G401 (cell line): ENCODE data around the gene CTBP1. TPM values are rescaled to one million over a fixed set of nuclear protein-coding genes. Genes with fewer than 3 reads are reported as not detected.
"Not testable (repeated sequence)": the region's sequence is repeated elsewhere in the genome, so short reads cannot be mapped to it uniquely, and the experiment has no call there.

Experiments
- DNase-seq: peaks from one replicate; pipeline ENCODE4 v3.0.0-alpha.2; 2015; ENCODE audit warnings: low spot score
- in situ Hi-C: cut with HindIII; loops from 2 replicates; pipeline ENCODE4 v1.10.0; 2016; ENCODE audit warnings: low sequenced_read_pairs, mixed read lengths
- total RNA-seq: library from RNA; depleted of rRNA; stranded (reverse); fragments of >200 nt; shearing (Covaris generic); gene quantifications from 2 replicates; pipeline ENCODE4 v1.2.3, GENCODE V29; 2014

CTBP1 gene
- total RNA-seq, 1 experiment from 2014 or later: 287 TPM

DNA sequence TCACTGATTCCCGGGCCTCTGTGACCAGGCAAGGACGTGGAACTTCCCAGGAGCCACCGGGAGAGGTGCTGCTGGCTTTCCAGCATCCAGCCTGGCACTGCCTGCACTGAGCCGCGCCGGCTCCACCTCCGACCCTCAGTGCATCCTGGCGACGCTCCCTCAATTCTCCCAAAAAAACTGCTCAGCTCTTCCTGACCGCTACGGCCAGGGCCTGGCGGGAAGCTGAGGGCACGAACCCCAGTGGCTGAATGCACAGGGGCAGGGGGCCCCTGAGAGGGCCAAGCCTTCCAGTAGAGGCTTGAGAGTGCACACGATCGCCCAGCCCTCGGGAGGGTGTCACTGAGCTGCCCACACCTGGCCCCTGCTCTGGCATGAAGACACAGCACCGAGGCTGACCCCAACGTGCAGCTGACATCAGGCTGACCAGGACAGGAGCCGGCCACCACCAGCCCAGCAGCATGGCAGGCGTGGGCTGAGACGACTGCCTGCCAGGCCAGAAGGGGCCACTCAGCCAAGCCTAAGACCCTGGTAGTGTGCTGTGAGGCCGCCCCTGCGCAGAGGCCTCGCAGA is 6.9 kb downstream of the CTBP1 start:
- in situ Hi-C loops: loop anchor here (5.0 kb wide), 1 partner anchor 70 kb away; the partner anchor contains the start of gene SPON2
- peak; percentile 64 for DNase-seq

DNA sequence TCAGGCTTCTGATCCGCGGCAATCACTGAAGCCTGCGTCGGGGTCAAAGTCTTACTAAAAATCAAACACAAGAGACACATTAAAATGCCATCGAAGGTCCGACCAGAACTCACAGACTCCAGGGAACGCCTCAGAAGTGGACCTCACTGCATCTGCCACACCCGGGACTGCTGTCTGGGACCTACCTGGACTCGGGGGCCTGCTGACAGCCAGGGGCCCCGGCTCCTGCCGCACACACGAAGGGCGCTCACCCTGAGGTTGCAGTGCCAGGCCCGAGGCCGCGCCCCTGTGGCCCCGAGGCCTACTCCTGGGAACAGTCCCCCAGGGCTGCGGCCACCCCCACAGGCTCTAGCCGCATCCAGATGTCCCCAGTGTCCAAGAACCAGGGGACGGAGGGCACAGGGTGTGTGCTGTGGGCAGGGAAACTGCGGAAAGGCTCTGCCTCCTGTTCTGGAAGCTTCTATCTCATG is 7.4 kb downstream of the CTBP1 start:
- in situ Hi-C loops: loop anchor here (5.0 kb wide), 1 partner anchor 69 kb away; the partner anchor contains the start of gene SPON2

DNA sequence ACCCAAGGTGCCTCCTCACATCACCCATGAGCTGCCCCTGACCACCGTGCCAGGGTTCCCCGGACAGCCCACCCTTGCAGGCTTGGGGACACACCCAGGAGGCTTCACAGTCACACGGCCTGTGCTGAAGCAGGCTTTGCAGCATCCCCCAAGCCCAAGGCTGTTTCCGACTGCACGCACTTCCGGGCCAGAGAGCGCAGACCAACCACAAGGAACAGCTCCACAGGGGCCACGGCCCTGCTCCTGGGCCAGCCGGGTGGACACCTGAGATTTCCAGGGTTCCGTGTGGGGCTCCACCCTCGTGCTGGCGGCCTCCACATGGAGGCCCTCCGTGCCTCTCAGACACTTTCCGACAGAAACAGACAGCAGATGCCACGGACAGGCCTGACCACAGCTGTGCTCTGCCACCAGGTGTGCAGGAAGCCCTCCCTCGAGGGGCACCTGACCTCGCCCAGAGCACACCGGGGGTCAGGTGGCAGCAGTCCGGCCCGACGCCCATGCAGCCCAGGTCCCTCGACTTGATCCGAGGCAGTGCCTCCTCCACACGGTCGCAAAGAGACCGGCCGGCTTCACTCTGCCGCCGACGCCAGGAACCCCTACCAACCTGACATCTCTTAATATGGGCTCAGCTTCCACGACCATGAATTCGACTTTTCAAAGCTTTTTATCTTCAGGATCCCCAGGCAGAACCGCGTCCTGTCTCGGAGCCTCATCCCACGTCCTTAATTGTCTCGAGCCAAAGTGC is 8.0 kb downstream of the CTBP1 start:
- no peak for DNase-seq
- in situ Hi-C loops: loop anchor here (5.0 kb wide), 1 partner anchor 69 kb away; the partner anchor contains the start of gene SPON2

More for the DNA sequence above, 7.4 kb downstream of the CTBP1 start:
- DNase-seq: no peak

DNA sequence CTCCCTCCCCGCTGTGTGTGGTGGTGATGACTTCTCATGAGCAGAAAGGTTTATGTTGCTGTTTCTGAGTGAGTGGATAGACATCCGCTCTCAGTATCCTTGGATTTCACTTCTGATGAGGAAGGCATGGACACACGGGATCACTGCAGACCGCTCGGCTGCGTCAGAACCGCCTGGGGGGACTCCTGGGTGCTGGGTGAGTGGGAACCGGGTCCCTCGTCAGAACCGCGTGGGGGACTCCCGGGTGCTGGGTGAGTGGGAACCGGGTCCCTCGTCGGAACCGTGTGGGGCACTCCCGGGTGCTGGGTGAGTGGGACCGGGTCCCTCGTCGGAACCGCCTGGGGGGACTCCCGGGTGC is 9.0 kb downstream of the CTBP1 start:
- in situ Hi-C loops: loop anchor here (5.0 kb wide), 1 partner anchor 68 kb away; the partner anchor contains the start of gene SPON2
- no peak for DNase-seq

DNA sequence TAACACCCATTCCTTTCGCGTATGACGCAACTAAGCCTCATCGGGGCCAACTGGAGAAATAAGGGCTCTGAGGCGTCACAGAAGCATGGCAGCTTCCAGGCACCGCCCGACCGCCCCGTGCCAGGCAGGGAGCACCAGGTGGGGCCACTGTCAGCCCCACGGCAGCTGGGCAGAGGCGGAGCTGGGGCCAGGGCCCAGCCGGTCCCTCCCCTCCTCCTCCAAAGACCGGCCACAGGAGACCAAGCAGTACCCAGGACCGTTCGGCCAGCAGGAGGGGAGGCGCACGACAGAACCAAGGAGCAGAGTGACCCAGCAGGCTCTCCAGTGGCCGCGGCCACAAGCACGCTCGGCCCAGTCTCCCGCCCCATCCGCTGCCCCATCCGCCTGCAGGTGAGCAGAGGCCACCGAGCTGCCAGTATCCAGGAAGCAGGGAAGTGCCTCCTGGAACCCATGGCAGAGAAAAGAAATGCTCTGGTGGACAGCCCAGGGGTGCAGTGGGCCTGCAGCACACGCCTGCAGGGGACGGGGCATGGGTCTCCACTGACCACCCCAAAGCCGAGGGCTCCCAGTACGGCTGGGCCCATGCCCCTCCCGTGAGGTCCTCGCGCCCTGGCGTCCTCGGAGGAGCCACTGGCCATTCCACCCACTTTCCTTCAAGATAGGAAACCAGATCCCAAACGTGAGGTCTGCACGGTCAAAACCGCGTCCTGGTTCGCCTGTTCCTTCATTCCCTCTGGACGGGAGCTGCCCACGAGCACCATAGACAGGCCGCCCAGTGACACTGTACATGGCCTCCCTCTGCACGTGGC is 9.6 kb downstream of the CTBP1 start:
- in situ Hi-C loops: no loop called here
- peak; percentile 25 for DNase-seq

DNA sequence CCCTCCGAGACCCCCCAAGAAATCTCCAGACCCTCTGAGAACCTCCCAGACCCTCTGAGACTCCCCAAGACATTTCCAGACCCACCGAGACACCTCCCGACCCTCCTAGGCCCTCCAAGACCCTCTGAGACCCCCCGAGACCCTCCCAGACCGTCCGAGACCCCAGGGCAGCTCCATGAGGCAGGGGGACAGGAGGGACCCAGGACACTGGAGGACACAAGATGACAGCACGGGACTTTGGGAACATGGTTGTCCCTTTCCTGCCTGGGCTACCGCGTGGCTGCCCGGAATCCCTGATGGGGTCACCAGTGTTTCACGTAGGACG is 10.3 kb downstream of the CTBP1 start:
- no peak for DNase-seq
- in situ Hi-C loops: no loop called here

DNA sequence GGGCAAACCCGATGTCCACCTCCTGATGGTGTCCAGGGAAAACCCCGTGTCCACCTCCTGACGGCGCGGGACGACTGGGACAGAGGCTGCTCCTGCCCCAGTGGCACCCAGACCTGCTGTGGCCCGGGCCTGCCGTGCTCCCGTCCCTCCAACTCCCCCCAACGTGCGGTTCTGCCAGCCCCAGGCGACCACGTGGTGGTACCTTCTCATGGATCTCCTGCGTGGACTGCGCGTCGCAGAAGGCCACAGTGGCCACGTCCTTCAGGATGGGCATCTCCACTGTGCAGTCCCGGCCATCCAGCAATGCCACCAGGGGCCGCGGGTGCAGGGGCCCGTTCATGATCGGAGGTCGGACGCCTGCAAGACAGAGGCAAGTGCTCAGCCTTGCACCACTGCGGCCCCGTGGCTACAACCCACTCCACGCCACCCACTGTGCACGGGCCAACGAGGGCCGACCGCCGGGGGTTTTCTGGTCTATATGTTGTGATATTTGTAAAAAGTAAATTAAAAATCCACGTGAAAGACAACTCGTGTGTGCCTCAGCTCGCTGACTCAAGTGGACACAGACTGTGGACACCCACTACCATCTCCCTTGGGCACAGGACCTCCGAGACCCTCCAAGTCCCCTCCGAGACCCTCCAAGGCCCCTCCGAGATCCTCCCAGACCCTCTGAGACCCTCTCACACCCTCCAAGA is 10.8 kb downstream of the CTBP1 start:
- DNase-seq: no peak
- in situ Hi-C loops: no loop called here

DNA sequence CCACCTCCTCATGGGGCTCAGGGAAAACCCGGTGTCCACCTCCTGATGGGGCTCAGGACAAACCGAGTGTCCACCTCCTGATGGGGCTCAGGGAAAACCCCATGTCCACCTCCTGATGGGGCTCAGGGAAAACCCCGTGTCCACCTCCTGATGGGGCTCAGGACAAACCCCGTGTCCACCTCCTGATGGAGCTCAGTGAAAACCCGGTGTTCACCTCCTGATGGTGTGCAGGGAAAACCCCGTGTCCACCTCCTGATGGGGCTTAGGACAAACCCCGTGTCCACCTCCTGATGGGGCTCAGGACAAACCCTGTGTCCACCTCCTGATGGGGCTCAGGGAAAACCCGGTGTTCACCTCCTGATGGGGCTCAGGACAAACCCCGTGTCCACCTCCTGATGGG is 11.7 kb downstream of the CTBP1 start:
- DNase-seq, in situ Hi-C loops: not testable (repeated sequence)

DNA sequence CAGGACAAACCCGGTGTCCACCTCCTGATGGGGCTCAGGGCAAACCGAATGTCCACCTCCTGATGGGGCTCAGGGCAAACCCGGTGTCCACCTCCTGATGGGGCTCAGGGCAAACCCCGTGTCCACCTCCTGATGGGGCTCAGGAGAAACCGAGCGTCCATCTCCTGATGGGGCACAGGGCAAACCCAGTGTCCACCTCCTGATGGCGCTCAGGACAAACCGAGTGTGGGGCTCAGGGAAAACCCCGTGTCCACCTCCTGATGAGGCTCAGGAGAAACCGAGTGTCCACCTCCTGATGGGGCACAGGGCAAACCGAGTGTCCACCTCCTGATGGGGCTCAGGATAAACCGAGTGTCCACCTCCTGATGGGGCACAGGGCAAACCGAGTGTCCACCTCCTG is 12.1 kb downstream of the CTBP1 start:
- in situ Hi-C loops, DNase-seq: not testable (repeated sequence)

DNA sequence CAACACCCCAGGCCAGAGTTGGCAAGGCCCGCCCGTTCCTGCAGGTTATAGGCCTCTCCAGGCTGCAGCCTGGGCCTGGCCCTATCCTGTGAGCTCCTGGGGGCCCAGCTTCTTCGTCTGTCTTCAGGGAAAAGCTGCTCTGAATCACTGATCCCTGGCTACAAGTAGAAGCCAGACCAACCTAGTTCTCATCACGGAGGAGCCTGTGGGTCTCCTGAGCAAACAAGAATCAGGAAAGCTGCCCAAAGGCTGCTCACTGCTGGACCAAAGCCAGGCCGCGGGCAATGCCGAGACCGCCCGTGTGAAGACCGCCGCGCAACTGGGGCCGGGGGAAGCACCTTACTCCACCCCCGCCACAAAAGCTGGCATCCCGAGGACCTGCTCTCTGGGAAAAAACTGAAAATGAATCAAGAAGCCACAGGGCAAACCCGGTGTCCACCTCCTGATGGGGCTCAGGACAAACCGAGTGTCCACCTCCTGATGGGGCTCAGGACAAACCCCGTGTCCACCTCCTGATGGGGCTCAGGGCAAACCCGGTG is 12.8 kb downstream of the CTBP1 start:
- peak; percentile 54 for DNase-seq
- in situ Hi-C loops: no loop called here

DNA sequence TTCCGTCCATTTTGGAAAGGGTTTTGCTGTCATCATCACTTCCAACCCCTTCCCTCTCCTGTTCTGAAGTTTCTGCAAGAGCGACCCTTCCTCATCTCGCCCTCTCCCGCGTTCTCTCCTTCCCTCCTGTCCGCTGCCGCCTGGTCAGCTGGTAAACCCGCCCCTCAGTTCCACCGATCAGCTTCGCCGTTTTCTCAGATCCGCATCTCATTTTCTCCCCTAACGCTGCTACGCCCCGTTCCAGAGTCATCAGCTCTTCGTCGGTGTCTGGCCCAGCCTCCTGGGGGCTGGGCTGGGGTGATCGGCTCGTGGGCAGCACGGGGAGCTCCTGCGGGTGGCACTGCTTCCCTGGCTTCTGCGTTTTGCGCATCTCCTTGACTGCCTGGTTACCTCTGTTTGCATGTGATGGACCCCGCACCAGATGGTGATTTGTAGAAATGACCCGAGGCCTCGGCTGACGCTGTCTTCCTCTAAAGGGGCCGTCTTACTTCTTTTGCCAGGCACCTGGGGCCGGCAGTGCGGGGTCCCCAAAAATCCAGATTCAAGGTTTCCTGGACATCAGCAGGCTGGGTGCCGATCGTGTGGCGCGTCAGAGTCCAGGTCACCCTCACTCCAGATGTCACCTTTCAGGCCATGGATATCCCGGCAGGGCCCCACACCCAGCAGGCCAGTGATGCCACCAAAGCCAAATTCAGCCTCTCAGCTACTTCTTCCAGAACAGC is 13.4 kb downstream of the CTBP1 start:
- in situ Hi-C loops: no loop called here
- no peak for DNase-seq

DNA sequence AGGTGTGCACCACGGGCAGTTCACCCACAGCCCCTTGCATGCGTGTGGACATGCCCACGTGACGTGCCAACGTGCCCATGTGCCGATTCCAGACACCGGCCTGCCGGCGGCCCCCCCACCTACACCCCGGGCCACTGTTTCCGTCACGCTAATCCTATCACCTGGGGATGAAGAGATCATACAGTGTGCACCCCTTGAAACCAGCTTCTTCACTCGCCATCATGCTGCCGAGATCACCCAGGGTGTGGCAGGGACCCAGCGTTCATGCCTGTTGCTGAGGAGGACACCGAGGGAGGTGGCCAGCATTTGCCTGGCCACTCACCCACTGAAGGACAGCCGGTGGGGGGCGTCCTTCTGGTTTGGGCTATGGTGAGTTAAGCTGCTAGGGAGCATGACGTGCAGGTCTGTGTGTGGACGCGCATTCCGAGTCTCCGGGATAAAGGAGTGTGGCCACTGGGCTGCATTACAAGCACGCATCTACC is 14.1 kb downstream of the CTBP1 start:
- DNase-seq: no peak
- in situ Hi-C loops: no loop called here

DNA sequence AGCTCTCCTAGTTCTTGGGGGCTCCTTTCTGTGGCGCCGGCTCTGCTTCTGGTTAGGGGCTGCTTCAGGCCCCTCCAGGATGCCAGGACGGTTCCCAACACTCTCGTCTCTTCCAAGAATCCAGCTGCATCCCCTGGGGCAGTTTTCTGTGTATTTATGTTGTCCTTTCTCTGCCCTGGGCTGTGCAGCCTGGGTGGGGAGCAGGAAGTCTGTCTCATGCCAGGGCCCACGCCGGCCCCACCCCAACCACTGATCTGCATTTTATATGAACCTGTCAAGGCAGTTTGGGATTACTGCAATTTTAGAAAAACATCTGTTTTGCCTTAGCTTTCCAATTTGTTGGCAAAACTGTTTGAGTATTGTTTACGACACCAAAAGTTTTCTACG is 14.6 kb downstream of the CTBP1 start:
- no peak for DNase-seq
- in situ Hi-C loops: no loop called here

DNA sequence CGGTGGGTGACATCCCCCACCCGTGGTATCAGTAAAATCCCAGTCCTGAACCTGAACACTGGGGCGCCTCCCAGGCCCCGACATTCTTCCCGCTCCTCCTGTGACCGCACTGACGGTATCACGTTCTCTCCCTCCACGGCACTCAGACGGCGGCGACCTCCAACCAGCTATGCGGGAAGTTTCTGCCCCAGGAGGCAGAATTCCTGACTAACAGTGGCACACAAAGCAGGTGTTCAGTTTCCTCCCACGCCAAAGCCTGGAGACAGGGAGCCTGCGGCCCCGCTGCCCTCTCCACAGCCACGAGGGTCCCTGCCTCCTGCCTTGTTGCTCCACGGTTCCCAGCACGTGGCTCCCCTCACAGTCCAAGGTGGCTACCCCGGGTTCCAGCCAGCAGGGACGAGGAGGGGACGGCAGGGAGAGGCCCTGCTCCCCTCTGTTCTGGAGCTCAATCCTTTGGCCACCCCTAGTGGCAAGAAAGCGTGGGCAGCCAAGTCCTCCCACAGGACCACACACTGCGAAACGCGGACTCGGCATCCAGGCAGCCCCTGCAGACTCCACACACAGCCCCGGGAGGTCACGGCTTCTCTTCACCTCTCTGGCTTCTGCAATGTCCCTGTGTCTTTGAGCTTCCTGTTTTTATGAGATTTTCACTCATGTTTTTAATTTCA is 15.2 kb downstream of the CTBP1 start:
- peak; percentile 61 for DNase-seq
- in situ Hi-C loops: no loop called here

DNA sequence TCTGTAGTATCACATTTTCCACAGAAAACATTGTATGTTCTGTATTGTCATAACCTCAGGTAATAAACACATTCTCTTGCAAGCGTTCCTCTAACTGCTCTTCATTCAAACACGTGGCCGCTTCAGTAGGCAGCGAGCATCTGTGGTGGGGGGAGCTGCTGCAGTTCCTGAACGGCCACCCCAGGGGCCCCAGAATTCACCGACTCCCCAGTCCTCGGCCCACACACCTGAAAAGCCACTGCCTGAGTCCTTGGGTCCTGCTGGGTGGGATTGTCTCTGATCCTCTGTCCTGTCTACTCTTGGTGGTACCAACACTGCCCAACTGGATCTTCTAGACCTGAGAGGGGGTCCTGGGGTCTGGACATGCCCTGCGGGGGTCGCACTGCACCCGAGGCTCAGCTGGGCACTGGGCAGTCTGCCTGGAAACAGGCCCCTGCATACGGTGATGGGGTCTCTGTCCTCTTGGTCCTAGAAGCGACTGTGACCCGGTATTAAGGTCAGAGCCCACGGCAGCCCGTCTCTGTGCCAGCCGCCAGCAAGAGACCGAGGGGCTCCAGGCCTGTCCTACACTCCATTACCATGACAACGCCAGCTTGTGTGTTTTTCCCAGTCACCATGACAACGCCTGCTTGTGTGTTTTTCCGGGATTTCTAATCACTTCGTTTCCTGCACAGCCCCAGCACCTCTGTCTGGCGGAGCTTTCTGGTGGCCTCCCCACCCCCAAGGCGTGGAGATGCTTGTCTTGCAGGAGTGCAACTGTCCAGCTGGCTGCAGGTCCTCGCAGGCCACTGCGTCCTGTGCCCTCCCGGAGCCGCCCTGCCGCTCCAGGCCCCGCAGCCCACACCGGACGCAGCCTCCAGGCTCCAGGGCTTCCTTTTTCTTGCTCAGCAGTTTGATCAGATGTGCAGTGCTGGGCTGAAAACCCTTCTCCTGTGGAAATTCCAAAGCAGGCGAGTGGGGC is 16.0 kb downstream of the CTBP1 start:
- peak; percentile 54 for DNase-seq
- in situ Hi-C loops: no loop called here

DNA sequence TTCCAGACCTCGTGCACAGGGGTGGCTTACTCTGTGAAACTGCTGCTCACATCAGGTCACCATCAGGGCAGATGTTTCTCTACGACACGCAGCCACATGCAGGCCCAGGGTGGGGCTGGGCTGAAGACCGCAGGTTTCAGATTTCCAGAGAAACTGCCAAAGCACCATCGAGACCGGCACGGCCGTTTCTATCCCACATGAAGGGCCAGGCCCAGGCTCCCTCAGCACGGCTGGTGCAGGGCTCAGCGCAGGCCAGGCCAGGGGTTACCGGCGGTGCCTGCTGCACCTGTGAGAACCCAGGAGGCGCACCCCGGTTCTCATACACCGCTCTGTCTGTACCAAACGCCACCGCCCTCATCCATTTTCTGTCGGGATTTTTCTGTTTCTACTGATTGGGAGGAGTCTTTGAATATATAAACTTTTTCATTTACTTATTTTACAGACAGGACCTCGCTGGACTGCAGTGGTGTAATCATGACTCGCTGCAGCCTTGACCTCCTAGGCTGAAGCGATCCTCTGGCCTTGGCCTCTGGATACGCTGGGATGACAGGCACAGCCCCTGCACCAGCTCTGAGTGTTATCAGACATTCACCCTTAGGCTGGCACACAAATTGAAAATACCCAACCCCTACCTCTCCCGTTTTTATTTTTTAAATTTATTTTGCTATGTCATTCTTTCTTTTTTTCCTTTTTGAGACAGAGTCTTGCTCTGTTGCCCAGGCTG is 17.1 kb downstream of the CTBP1 start:
- in situ Hi-C loops: no loop called here
- DNase-seq: no peak
